OCI-LY3 (cell line): Measurements from ENCODE around the gene PGAM2.
"Not testable (repeated sequence)": the region's sequence is repeated elsewhere in the genome, so short reads cannot be mapped to it uniquely, and the experiment has no call there.

Experiments used
- EZH2phosphoT487 ChIP-seq: fragments of 200-600 bp; shearing (Covaris generic); IDR thresholded peaks from 2 replicates; pipeline ENCODE4 v1.6.1; 2018; ENCODE audit warnings: antibody characterized with exemption, mixed run types, low read depth
- TF ChIP-seq, protein P1 (sequence below): fragments of 200-600, 300-600 bp; sonication (generic); IDR thresholded peaks from 2 replicates; pipeline ENCODE4 v1.5.1; 2014; ENCODE audit warnings: antibody characterized with exemption, low read length, low read depth

GRCh38 chr7:44037951-44038350 lies 27.4 kb downstream of the PGAM2 start:
- TF ChIP-seq, protein P1, sequence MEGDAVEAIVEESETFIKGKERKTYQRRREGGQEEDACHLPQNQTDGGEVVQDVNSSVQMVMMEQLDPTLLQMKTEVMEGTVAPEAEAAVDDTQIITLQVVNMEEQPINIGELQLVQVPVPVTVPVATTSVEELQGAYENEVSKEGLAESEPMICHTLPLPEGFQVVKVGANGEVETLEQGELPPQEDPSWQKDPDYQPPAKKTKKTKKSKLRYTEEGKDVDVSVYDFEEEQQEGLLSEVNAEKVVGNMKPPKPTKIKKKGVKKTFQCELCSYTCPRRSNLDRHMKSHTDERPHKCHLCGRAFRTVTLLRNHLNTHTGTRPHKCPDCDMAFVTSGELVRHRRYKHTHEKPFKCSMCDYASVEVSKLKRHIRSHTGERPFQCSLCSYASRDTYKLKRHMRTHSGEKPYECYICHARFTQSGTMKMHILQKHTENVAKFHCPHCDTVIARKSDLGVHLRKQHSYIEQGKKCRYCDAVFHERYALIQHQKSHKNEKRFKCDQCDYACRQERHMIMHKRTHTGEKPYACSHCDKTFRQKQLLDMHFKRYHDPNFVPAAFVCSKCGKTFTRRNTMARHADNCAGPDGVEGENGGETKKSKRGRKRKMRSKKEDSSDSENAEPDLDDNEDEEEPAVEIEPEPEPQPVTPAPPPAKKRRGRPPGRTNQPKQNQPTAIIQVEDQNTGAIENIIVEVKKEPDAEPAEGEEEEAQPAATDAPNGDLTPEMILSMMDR, result not testable (repeated sequence)
- not testable (repeated sequence) for TF ChIP-seq EZH2phosphoT487
